Superior temporal gyrus (tissue), 1 donor: ENCODE results near the gene BRD4.

Source experiments
- DNase-seq: peaks from one replicate; pipeline ENCODE4 v3.0.0-alpha.2; 2016; ENCODE audit errors: extremely low spot score

The BRD4 gene

DNA sequence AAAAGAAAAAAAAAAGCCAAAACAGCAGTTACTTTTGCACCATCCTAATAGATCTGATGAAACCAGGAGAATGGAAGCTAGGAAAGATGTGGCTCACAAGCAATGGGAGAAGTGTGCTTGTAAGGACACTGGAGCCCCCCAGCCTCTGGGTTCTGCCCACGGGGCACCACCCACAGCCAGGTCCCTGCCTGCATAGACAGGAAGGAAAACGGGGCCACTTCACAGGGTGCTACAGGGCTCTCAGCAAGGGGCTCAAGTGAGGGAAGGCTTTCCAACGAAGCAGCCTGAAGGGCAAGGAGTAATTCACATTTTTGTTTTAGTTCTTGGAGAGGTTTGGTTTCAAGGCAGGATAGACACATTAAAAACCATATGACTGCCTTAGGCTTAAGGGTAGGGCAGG is 42.7 kb downstream of the BRD4 start:
- DNase-seq, result no peak

DNA sequence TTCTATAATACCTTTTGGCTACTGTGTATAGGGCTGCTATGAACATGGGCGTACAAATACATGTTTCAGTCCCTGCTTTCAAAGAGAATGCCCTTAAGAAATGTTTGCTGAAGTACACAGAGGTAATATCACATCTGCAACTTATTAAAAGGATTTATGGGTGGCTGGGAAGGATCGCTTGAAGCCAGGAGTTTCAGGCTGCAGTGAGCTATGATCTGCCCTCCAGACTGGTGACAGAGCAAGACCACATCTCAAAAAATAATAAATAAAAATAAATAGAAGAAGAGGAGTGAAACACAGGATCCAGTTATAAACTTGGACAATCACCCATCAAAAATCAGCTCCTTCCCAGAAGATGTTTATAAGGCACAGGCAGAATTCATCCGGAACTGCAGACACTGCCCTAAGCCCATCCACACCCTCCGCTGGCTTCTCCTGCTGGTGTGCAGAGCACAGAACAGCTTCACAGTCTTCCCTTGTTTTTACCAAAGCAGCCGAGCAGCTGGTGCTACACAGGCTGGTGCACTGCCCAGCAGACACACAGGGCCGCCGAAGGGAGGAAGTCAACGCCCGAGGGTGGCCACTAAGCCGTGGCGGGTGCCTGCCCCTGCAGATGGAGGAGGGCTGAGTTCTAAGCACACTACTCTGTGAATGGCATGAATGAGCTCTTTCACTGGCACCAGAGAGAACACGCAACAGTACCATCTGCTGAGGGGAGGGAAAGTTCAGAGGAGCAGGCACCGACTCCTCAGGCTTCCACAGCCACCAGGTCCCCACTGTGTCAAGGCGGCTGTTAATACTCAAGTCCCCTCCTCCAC is 44.0 kb downstream of the BRD4 start:
- peak; percentile 91 for DNase-seq

DNA sequence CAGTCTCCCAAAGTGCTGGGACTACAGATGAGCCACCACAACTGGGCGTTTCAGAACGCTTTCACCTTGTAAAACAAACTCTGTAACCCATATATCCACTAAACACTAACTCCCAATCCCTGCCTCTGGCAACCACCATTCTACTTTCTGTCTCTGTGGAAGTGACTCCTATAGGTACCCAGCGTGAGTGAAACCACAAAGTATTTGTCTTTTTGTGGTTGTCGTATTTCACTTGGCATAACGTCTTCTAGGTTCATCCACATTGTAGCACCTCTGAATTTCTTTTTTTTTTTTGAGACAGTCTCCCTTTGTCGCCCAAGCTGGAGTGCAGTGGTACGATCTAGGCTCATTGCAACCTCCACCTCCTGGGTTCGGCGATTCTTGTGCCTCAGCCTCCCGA is 44.8 kb downstream of the BRD4 start:
- no peak for DNase-seq

DNA sequence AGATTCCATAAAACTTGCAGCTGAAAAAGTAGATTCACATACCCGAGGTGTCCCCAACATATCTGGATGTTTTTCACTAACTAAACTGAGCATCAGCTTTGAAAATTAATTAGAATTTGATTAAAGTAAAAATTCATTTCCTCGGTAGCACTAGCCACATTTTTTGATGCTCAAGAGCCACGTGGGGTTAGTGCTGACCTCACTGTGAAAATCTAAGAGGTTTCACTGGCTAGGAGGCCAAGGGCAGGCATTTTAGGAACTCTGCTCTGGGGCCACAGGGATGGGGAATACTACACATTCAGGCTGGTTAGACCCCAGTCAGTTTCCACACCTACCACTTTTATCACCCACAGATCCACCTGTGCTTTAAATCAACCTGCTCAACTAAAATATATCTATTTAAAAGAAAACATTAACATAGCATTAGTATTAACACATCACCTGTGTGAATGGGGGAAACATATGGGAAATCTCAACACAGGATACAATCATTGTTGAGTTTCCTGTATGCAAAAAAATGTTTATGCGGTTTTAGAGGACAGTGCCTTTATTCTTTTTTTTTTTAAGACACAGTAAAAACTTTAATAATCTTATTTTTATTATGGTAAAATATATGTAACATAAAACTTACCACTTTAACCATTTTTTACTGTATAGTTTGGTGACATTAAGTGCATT is 45.5 kb downstream of the BRD4 start:
- no peak for DNase-seq

DNA sequence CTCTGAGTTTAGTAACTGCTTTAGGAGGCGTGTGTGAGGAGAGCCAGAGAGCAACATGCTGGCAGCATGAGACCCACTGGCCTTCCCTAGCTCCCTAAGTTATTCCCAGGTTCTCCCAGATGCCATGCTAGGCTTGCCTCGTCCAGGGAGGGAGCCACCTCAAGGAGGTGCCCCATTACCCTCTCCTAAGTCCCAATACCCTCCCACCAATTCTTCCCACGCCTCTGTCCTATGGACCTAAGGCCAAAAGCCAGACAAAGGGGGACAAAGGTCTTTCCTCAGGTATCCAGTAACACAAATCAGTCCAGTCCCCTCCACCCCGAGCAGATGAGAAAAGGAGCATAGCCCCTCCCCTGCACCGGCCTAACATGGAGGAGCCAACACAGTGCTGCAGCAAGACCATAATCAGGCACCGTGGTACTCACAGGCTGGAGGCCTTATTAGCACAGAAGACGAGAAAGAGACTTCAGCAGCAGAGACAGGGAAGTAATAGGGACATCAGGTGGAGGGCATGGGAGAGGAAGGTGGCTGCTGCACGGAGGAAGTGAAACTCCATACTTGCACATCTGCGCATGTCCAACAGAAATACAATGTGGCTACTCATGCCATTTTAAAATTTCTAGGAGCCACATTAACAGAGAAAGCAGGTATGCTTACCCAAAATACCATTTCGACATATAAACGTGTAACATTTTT is 46.3 kb downstream of the BRD4 start:
- no peak for DNase-seq

DNA sequence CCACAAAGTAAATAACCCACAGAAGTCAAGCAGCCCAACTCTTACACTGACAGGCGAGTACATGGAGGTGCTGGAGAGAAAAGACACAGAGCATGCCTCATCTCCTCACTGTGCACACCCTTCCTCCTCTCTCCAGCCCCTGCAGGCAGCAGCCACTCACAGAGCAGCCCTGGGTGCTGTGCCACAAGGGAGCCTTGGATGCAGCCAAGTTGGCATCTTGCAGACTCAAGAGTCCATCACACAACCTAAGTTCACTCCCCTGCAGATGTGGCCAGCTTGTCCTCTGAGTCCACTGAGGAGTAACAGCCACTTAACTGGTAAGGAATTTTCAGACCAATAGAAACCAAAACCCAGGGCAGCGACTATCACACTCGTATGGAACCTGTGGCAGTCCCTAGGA is 47.4 kb downstream of the BRD4 start:
- DNase-seq, result no peak

DNA sequence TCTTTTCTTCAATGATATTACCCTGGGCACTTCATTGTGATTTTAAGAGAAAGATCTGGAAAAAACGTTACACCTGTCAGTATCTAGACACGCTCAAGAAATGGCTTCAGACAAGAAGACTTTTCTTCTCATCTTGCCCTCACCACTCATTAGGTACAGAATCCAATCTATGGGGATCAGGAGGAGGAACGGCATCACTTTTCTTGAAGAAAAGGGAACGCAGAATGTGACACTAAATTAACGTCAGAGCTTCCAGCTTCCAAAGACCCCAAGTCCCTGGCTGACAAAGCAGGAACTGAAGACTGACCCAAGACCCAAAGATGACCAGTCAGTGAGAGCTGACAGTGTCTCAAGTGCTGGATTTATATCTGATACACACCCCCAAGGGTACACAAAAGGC is 48.2 kb downstream of the BRD4 start:
- no peak for DNase-seq

DNA sequence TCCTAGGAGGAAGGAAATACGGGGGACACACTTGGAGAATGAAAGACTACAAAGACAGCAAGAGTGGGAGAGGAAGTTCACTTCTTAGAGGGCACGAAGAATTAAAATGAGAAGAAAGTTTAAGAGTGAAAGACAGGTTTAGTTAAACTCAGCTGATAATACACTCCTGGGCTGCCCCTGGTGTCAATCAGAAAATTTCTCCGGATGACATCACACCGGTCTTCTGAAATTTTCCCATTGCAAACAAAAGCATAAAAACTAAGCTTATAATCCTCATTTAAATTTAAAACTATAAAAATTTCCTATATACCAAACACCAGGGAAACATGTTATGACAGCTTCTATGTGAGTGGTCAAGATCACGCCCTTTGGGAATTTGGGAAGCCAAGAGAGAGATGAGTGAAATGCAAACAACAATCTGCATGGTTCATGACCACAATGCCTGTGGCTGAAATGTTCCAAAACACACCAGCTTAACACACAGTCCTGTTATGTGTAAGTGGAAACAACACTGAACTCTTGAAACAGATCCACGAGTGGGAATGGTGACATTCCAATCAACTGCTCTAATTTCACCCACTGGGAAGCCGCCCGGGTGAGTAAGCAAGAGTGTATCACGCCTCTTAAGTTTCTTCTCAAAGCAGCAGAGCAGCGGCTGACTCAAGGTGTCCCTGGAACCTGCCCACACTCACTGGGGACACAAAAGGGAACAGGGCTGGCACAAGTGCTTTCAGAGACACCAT is 49.0 kb downstream of the BRD4 start:
- DNase-seq, result peak; percentile 30

DNA sequence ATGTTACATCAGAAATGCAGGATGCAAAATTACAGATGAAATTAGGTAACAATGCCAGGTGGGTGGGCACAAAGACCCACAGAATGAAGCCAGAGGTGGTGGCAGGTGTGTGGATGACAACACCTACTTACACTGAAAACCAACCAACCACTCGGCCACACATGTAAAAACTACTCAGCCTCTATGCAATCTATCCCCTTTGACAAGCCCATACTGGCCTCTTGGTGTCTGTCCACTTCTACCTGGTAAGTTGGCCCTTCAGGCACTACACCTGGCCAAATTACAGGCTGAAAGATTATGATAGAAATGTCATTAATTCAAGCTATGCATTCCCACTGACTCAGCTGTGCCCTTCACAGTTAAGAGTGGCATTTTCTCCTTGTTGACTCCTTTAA is 50.0 kb downstream of the BRD4 start:
- no peak for DNase-seq

DNA sequence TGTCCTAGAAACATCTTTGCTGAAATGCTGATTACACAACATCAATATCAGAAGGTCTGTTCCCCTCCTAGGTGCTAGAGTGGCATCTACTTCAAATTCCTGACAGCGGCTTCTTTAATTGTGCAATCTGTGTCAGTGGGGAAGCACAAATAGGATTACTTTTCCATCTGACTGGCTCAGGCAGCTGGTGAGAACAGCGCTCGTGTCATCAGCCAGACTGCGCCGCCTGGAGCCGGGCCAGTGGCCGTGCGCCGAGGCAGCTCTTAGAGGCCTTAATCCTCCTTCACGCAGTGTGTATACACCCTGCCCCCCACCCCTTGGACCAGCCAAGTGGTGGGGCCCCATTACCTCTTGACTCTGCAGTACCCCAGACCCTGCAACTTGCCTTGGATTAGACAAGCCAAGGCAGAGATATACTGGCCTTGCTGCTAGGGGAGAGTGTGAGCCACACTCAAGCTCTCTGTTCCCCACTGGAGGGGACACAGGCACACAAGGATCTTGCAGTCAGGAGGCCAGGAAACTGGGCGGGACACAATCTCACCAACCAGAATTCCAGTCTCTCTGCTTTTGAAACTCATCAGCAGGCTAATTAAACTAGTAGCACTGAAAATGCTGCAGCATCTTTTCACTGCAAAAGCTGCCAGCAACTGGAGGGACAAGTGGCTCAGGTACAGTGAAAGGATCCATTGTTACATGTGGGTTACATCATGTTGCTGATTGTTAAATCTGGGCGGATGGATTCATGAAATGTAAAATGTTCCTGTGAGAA is 51.2 kb downstream of the BRD4 start:
- DNase-seq, result peak; percentile 86

DNA sequence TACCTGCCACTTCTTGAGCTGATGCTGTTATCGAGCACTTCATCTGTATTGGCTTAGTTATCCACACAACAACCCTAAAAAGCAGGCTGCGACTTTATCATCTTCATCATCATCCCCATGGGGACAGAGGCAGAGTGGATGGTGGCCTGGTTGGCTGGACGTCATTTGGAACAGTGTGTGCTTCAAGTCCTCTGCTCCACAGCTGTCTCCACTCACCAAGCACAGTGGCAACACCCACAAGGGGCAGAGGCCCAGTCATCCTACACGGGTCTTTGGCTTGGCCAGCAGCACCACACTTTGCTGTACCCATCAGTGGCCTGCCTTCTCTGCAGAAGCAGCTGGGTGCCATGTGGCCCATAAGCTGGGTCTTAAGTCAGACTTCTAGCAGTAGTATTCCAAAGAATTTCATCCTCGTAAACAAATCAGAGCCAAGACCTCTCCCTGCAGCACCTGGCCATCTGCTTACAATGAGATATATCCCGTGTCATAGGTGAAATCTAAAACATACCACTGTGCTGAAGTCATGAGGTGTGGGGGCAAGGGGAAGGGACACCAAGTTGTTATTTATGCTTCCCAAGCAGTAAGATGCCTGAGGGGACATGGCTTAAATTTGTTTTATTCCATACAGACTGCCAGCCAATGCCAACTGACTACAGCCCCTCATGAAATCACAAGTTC is 52.2 kb downstream of the BRD4 start:
- no peak for DNase-seq

DNA sequence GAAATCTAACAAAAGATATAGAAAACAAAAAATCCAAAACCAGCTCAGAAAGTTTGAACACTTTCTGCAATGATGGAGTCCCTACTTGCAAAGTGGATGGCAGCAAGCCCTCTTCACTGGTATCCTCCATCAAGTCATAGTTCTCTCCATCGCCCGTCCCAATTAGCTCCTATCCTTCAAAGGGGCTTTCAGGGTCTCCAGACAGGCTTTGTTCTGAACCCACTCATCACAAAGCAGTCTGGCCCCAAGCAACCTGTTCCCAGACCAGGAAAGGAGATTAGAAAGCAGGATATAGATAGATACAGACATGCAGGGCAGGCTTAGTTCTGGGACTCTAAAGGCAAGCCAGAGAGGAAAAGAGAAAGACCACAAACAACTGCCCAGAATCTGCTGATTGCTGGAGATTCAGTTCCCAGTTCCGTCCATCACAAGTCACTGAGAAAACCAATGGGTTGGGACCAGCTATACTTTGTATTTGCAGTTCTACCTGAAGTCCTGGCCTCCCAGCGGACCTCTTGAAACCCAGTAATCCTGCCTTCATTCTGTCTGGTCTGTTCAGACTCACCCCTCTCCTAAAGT is 52.9 kb downstream of the BRD4 start:
- DNase-seq, result peak; percentile 27

DNA sequence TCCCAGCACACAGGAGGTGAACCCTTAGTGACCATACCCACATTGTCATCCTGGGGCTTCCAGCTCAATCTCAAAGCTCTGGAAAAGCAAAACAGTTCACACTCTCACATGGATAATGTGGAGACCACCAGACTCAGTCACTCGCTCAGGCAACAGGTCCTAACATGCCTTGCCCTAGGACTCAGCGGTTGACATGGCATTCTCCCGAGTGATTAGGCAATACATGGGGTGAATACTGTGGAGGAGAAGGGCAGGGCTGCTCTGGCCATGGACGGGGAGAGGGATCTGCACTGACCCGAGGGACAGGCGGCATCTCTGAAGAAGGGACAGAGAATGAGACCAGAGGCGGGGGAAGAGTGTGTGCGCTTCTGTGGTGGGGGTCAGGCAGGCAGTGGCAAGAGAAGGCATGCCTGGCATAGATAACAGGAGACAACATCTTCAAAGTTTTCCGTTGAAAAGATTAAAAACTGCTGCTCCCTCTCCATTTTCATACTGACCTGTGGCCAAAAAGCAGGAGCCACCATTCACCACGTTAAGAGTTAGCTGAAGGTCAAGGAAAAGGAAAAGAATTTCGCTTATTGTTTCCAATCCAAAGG is 55.6 kb downstream of the BRD4 start:
- no peak for DNase-seq

DNA sequence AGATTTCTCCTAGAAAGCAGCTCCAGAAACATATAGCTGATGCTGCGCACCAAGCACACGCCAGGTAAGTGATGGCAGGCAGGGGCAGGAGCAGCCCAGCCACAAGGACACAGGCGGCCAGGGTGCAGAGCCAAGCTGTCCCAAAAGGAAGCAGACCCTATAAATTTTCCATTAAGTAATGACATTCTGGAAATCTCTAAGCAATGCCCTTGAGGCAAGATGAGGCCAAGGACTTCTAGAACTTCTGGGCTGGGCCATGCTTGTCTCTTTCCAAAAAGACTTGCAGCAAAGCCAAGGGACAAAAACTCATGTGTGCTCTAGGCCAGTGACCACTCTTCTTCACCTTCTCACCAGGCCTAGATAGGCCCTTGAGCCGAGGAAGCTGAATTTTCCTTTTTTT is 57.9 kb downstream of the BRD4 start:
- no peak for DNase-seq

DNA sequence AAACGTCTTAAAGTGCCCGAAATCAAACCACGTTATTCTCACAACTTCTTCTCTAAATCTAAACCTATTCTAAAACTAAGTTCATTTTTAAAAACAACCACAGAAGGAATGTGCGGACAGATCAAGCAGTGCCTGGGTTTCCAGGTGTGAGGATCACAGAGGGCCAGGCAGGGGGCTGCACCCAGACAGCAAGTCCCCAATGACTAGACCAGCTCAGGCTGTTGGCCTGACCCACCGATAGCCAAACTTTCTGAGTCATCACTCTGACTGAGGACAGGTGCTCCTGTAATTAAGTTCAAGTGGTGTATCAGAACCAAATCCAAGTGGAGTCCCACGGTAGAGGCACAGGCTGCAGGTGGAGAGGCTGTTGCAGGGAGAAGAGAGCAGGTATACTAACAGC is 62.5 kb downstream of the BRD4 start:
- no peak for DNase-seq

DNA sequence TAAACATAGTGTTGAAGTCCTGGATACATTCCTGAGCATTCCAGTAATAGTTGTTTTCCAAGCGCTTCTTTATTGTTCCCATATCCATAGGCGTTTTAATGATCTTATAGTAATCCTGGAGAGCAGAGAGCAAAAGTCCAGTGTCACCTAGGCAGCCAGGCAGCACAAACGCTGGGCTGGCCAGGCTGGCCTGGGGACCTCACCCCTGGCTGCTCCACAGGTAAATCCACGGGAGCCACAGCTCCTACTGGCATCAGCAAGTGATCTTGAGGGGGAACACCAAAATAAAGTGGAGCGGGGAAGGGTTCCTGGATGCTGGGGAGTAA is 63.4 kb downstream of the BRD4 start:
- no peak for DNase-seq

DNA sequence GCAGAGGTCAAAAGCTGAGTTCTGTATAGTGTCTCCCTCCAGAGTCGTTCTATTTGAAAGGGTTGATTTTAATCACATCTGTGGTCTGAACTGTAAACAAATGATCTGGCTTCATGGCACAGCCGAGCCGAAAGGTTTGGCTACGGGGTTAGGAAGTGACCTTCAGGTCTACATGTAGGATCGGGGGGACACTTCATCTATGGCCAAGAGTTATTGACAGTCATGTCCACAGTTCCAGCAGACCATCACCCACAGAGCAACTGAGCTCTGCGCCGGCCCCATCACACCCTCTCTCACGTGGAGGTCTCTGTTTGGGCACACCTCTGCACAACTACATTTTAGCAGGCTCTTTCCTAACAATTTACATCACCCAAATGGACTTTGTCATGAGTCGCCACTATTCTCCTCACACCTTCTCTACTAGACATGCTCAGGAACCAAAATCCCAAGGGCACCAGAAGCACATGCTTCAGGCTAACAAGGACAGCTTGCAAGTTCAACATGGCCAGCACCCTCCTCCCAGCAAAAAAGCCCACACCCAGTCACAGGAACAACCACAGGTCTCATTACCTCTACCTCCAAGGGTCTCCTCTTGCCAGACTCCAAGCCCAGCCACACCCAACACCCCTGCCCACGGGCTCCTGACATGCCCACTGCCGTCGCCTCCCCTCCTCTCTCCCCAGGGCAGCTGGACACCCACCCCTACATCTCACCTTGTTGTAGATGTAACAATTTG is 64.0 kb downstream of the BRD4 start:
- no peak for DNase-seq

DNA sequence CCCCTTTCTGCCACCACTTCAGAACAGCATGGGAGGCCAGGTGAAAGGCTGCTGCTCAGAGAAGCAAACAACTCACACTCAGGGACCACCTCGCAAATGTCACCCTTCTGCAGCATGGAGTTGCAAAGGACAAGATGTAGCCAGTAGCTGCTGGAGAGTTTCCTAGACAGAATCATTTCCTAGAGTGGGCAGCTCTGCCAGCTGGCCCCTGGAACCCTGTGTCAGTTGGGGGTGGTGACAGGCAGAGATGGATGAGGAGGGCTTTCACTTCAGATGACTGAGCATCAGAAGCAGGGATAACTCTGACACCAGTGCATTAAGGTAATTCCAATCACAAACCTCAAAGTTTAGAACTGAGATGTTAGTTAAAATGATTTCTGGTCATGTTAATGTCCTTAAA is 65.7 kb downstream of the BRD4 start:
- no peak for DNase-seq

DNA sequence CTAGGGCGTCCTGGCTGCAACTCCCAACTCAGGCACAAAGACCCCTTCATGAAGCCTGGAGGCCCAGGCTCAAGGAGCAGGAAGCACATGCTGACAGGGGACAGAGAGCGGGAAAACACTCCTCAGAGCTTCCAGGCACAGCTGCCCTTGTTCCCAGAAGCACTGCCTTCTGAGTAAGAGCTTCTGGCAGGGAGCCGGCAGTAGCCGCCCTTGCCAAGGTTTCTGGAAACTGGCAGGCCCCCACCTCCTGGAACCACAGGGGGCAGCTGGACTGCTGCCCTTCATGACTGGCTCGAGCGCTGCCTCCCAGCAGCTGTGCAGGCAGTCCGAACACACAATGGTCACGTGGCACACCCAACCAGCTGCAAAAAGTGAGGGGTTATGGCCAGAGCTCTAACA is 66.5 kb downstream of the BRD4 start:
- DNase-seq, result peak; percentile 96
